Sigmoid colon (tissue), 7 donors: ENCODE data around the gene UNC5CL. TPM values are rescaled to one million over a fixed set of nuclear protein-coding genes. Genes with fewer than 3 reads are reported as not detected.

ENCODE experiments used
- DNase-seq: peaks from one replicate; pipeline ENCODE4 v3.0.0-alpha.2; 2019
- H3K27ac ChIP-seq, 4 donors: fragments of 200-600 bp; sonication (generic); one replicate each; pipeline ENCODE4 v1.5.1; 2016 to 2019; ENCODE audit warnings: mild to moderate bottlenecking in 1 of 4
- H3K27me3 ChIP-seq, 3 donors: fragments of 200-600 bp; sonication (generic); one replicate each; pipeline ENCODE4 v1.5.1; 2019; ENCODE audit warnings: mild to moderate bottlenecking in 1 of 3
- H3K36me3 ChIP-seq, 4 donors: fragments of 200-600 bp; sonication (generic); one replicate each; pipeline ENCODE4 v1.5.1; 2016 to 2019
- H3K4me1 ChIP-seq, 4 donors: fragments of 200-600 bp; sonication (generic); one replicate each; pipeline ENCODE4 v1.5.1; 2017 to 2019
- H3K4me3 ChIP-seq, 4 donors: fragments of 200-600 bp; sonication (generic); one replicate each; pipeline ENCODE4 v1.5.1; 2017 to 2019; ENCODE audit warnings: mild to moderate bottlenecking in 2 of 4, moderate library complexity in 1 of 4
- H3K9me3 ChIP-seq, 4 donors: fragments of 200-600 bp in 3 of 4; sonication (generic) in 3 of 4; one replicate each; pipeline versions ENCODE4 v1.5.1 to v1.6.1; 2013 to 2019
- CTCF ChIP-seq, 4 experiments: fragments of 450-650 bp in 3 of 4; fragments of 200-600 bp in 1 of 4; IDR thresholded peaks; one replicate each; pipeline ENCODE4 v1.5.1; 2016 to 2019; ENCODE audit warnings: antibody characterized with exemption in 4 of 4, mild to moderate bottlenecking in 3 of 4, moderate library complexity in 2 of 4
- EP300 ChIP-seq, 4 donors: sonication (generic); formaldehyde crosslinking; IDR thresholded peaks; one replicate each; pipeline ENCODE4 v1.6.1; 2017; ENCODE audit warnings: antibody characterized with exemption in 4 of 4
- POLR2A ChIP-seq, 2 donors: fragments of 450-650 bp; IDR thresholded peaks; one replicate each; pipeline ENCODE4 v1.6.1; 2016; ENCODE audit warnings: antibody characterized with exemption in 2 of 2, mild to moderate bottlenecking in 2 of 2, moderate library complexity in 2 of 2
- POLR2AphosphoS5 ChIP-seq, 4 donors: sonication (generic); formaldehyde crosslinking; IDR thresholded peaks; one replicate each; pipeline ENCODE4 v1.6.1; 2017; ENCODE audit warnings: antibody characterized with exemption in 4 of 4
- WGBS, 2 donors: extraction: QIAGEN DNeasy Blood & Tissue Kit; methylation state at CpG; one replicate each; pipeline ENCODE4 v1.1.7; 2013; 5-methylcytosine and 5-hydroxymethylcytosine counted together
- intact Hi-C: fragments of 100-400 bp; cut with DNase I; formaldehyde crosslinking; loops from one replicate; pipeline ENCODE4 v1.15.1; 2023
- polyA plus RNA-seq, 3 donors: library from polyadenylated mRNA; stranded (reverse); fragments of 200-250 nt; gene quantifications; one replicate each; pipeline ENCODE4 v1.2.3, GENCODE V29; 2013
- total RNA-seq, 4 donors: library from RNA; depleted of rRNA; stranded (reverse); fragments of >200 nt; gene quantifications; one replicate each; pipeline ENCODE4 v1.1.0, GENCODE V29; 2016
- donor health status: healthy with polysubstance abuse.
- donor health status: Bipolar disorder and iron deficiency.
- donor health status: healthy.

The UNC5CL gene
- total and polyA plus RNA-seq, 7 donors = 0.36 to 6.0 (median 1.1) TPM

GRCh38 chr6:40983752-40984151 lies 55.3 kb downstream of the UNC5CL start:
- Histone ChIP-seq H3K9me3 (no peaks in the 10 kb centered on the region), H3K36me3 (no peaks in the 10 kb centered on the region), H3K27me3 (no peaks in the 10 kb centered on the region), H3K27ac (no peak overlapping the region), H3K4me3 (no peak overlapping the region), H3K4me1 (peaks cover 0 to 3% (median 1%) of the 10 kb centered on the region in 4 donors)
- intact Hi-C loops = no loop called here
- DNase-seq = no peak
- TF ChIP-seq CTCF (IDR thresholded peaks at IDR 0.05) (no peak), EP300 (IDR thresholded peaks at IDR 0.05) (no peak), POLR2AphosphoS5 (IDR thresholded peaks at IDR 0.05) (no peak), POLR2A (IDR thresholded peaks at IDR 0.05) (no peak)

GRCh38 chr6:40982917-40983316 lies 56.1 kb downstream of the UNC5CL start:
- intact Hi-C loops = no loop called here
- TF ChIP-seq POLR2A (IDR thresholded peaks at IDR 0.05) (no peak), EP300 (IDR thresholded peaks at IDR 0.05) (no peak), POLR2AphosphoS5 (IDR thresholded peaks at IDR 0.05) (no peak)
- Histone ChIP-seq H3K36me3 (no peaks in the 10 kb centered on the region), H3K9me3 (no peaks in the 10 kb centered on the region), H3K27ac (no peak overlapping the region), H3K27me3 (no peaks in the 10 kb centered on the region), H3K4me1 (peaks cover 0 to 3% (median 1%) of the 10 kb centered on the region in 4 donors), H3K4me3 (no peak overlapping the region)
- 45 to 46% methylated on average over 1 of the region's 1 CpG for WGBS, 2 donors
- DNase-seq = no peak

GRCh38 chr6:40978687-40979289 lies 60.2 kb downstream of the UNC5CL start:
- TF ChIP-seq CTCF (IDR thresholded peaks at IDR 0.05) (no peak), POLR2AphosphoS5 (IDR thresholded peaks at IDR 0.05) (no peak), EP300 (IDR thresholded peaks at IDR 0.05) (no peak), POLR2A (IDR thresholded peaks at IDR 0.05) (no peak)
- 96 to 98% methylated on average over 2 of the region's 2 CpGs for WGBS, 2 donors

GRCh38 chr6:40977695-40978094 lies 61.3 kb downstream of the UNC5CL start:
- WGBS, 2 donors = 85% methylated on average over 2 of the region's 2 CpGs
- no peak for TF ChIP-seq POLR2A (IDR thresholded peaks at IDR 0.05)
- TF ChIP-seq CTCF (IDR thresholded peaks at IDR 0.05) = no peak
- no peak for TF ChIP-seq POLR2AphosphoS5 (IDR thresholded peaks at IDR 0.05)
- TF ChIP-seq EP300 (IDR thresholded peaks at IDR 0.05) = no peak

More at GRCh38 chr6:40978687-40979289, 60.2 kb downstream of the UNC5CL start:
- Histone ChIP-seq H3K27ac (no peak overlapping the region), H3K4me3 (no peak overlapping the region), H3K9me3 (no peaks in the 10 kb centered on the region), H3K27me3 (no peaks in the 10 kb centered on the region), H3K36me3 (no peaks in the 10 kb centered on the region), H3K4me1 (peaks cover 0 to 3% (median 1%) of the 10 kb centered on the region in 4 donors)
- intact Hi-C loops = no loop called here
- no peak for DNase-seq

GRCh38 chr6:40977085-40977484 lies 61.9 kb downstream of the UNC5CL start:
- 89 to 93% methylated on average over 4 of the region's 4 CpGs for WGBS, 2 donors
- intact Hi-C loops = no loop called here

More at GRCh38 chr6:40977695-40978094, 61.3 kb downstream of the UNC5CL start:
- Histone ChIP-seq H3K9me3 (no peaks in the 10 kb centered on the region), H3K27me3 (no peaks in the 10 kb centered on the region), H3K36me3 (no peaks in the 10 kb centered on the region), H3K27ac (no peak overlapping the region), H3K4me1 (peaks cover 0 to under 1% (median under 1%) of the 10 kb centered on the region in 4 donors), H3K4me3 (no peak overlapping the region)
- DNase-seq = no peak
- intact Hi-C loops = no loop called here

More at GRCh38 chr6:40977085-40977484, 61.9 kb downstream of the UNC5CL start:
- Histone ChIP-seq H3K4me1 (no peaks in the 10 kb centered on the region), H3K27ac (no peak overlapping the region), H3K27me3 (no peaks in the 10 kb centered on the region), H3K9me3 (no peaks in the 10 kb centered on the region), H3K4me3 (no peak overlapping the region), H3K36me3 (no peaks in the 10 kb centered on the region)
- TF ChIP-seq POLR2A (IDR thresholded peaks at IDR 0.05) = no peak
- no peak for TF ChIP-seq POLR2AphosphoS5 (IDR thresholded peaks at IDR 0.05)
- TF ChIP-seq CTCF (IDR thresholded peaks at IDR 0.05) = no peak
- no peak for TF ChIP-seq EP300 (IDR thresholded peaks at IDR 0.05)
- no peak for DNase-seq

Other genes starting within 250 kb of the UNC5CL start
- gene TSPO2, start 3.2 kb upstream of the UNC5CL start, total RNA-seq = not detected
- under 1 TPM in 1 of 3 donors, not detected in 2; 0.48 TPM for gene TSPO2, start 3.2 kb upstream of the UNC5CL start, polyA plus RNA-seq
- 1 to 10 TPM in 1 of 4 donors, under 1 TPM in 3; 0.66 to 1.1 (median 0.70) TPM for gene APOBEC2, start 14.0 kb upstream of the UNC5CL start, total RNA-seq
- under 1 TPM in 1 of 3 donors, not detected in 2; 0.20 TPM for gene APOBEC2, start 14.0 kb upstream of the UNC5CL start, polyA plus RNA-seq
- gene OARD1, start 33.1 kb upstream of the UNC5CL start, total RNA-seq = 10 to 100 TPM; 14.0 to 26.0 (median 17.0) TPM
- gene OARD1, start 33.1 kb upstream of the UNC5CL start, polyA plus RNA-seq = 10 to 100 TPM; 37.8 to 54.8 (median 53.5) TPM
- gene NFYA, start 33.8 kb upstream of the UNC5CL start, total RNA-seq = 10 to 100 TPM in 3 of 4 donors, 1 to 10 TPM in 1; 7.6 to 12.1 (median 10.9) TPM
- 10 to 100 TPM in 1 of 3 donors, 1 to 10 TPM in 2; 7.4 to 12.8 (median 7.8) TPM for gene NFYA, start 33.8 kb upstream of the UNC5CL start, polyA plus RNA-seq
- 1 to 10 TPM in 1 of 4 donors, not detected in 3; 3.3 TPM for gene TREML1, start 115.1 kb upstream of the UNC5CL start, total RNA-seq
- gene TREML1, start 115.1 kb upstream of the UNC5CL start, polyA plus RNA-seq = under 1 TPM in 1 of 3 donors, not detected in 2; 0.48 TPM
- 1 to 10 TPM in 3 of 4 donors, not detected in 1; 1.6 to 3.6 (median 3.3) TPM for gene TREM2, start 123.9 kb upstream of the UNC5CL start, total RNA-seq
- 1 to 10 TPM in 2 of 3 donors, under 1 TPM in 1; 0.83 to 7.4 (median 4.2) TPM for gene TREM2, start 123.9 kb upstream of the UNC5CL start, polyA plus RNA-seq
- gene TREML2, start 161.9 kb upstream of the UNC5CL start, total RNA-seq = not detected
- gene TREML2, start 161.9 kb upstream of the UNC5CL start, polyA plus RNA-seq = 1 to 10 TPM in 1 of 3 donors, not detected in 2; 3.7 TPM
- not detected for gene TREML4, start 189.1 kb upstream of the UNC5CL start, total RNA-seq
- gene TREML4, start 189.1 kb upstream of the UNC5CL start, polyA plus RNA-seq = under 1 TPM in 1 of 3 donors, not detected in 2; 0.22 TPM
- gene TREM1, start 247.5 kb upstream of the UNC5CL start, total RNA-seq = 1 to 10 TPM in 3 of 4 donors, under 1 TPM in 1; 0.36 to 3.5 (median 2.0) TPM
- gene TREM1, start 247.5 kb upstream of the UNC5CL start, polyA plus RNA-seq = 1 to 10 TPM in 2 of 3 donors, under 1 TPM in 1; 0.74 to 6.0 (median 1.8) TPM